Measurements from ENCODE around the gene AKT1.

- peak; percentile 52 for TF ChIP-seq CTCF (IDR thresholded peaks at IDR 0.05; ENCODE audit: low read depth, low read length, poor library complexity, severe bottlenecking)
- TF ChIP-seq EZH2phosphoT487 (IDR thresholded peaks at IDR 0.05; ENCODE audit: borderline replicate concordance, low read length) = no peak
Observed at GRCh38 chr14:104724981-104725771, 70.4 kb downstream of the AKT1 start.

Measured in DOHH2 (cell line).